Hippocampal formation (tissue), 2 donors: ENCODE data around the gene KCNMA1.

Experiments
- DNase-seq, 2 donors: peaks; one replicate each; lab custom pipeline; 2025; lab: John Stamatoyannopoulos, UW

Gene KCNMA1

DNA sequence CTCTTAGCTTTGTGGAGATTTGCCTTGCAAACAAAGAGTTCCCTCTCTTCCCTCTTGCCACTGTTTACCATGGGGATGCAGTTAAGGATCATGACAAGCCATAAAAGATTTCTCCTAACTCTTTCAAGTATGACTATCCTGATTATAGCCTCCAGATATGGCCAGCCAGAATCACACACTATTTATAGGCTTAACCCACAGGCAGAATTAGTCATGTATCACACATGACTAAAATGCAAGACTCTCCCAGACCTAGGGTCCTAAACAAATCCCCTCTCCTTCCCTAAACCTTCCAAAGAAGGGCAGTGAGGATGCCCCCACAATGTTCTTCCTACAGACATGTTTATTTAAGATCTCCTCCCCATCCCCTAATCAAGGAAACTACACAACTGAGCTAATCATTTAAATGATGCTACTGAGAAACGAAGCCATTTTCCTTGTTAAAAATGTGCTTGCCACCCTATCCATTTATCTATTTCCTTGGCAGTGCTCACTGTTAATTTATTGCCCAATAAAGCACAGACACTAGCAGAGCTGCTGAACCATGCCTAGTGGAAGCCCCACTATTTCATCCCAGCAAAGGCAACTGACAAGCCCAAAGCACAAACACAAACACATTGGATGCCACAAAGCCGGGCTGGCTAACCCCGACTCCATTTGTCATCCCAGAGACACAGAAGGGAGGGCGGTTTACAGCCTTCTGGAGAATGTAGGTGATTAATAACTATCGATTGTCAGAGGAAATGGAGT, 363.4 kb downstream of the KCNMA1 start:
- no peak for DNase-seq

DNA sequence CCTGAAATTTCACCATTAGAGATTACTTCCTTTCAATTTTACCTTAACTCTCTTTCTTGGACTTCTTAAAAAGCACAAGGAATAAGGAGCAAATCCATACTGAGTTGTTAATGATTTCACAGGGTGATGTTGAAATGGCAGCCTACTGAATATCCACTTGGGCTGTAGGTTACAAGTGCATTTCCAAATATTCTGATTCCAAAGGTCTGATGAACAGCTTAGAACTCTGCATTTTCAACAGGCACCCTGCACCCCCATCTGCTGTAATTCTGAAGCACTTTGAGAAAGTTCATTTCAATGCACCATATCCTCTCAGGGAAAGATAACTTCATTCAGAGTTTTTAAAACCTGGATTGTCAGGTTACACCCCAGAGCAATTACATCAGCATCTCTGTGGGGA, 368.4 kb downstream of the KCNMA1 start:
- no peak for DNase-seq

DNA sequence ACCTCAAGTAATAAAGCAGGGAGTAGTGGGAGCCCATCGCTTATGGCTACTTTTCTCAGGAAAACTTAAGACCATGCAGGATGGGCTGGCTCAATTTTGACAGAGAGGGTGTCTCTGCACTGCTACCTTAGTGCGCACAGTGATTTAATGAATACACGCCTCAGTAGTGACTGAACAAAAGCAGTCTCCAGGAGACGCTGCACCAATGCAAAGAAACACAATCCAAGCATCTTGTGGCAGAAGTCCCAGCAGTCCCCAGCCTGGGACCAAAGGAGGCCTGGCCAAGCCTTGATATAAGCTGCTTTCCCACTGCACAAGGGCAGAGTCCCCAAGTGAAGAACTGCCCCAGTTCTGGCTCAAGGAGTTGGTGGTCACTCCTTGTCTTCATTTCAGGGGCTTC, 368.9 kb downstream of the KCNMA1 start:
- DNase-seq: peak; percentile 19 to 48

DNA sequence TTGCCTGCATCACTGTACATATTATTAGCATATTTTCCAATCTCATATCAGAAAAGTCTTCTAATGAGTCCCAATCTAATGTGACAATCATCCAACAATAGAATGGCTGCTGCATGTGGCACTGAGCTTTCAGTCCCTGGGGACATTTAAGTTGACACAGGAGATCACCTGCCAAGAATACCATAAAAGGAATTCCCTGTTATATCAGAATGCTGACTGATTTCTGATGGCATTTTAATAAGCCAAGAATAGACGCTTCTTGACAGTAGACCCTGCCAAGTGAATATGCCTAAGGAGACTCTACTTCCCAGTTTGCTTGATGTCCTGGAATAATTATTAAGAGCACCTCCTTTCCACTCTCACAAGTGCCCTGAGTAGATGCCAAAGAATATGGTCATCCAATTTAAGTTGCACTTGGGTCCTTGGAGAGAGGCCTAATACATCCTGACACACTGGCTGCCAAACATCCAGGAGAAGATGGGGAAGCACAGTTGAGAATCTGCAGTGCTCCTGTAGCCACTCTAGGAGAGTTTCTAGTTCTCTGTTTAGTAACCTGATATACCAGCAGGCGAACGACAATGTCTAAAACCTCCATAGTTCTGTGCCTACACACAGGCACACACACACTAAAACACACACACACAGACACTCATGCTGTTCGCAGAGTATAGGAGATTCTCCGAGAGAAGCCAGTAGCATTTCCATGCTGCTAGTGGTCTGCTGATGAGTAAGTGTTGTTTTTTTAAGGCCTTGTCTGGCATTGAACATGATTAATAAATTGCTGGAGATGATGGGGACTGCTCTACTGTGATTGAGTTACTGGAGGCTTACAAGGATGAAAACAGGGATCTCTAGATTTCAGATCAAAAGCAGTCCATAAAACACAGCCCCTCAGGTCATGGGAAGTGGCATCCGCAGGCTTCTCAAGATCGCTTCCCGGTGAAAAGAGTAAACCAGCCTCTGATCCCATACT, 369.6 kb downstream of the KCNMA1 start:
- DNase-seq: no peak

DNA sequence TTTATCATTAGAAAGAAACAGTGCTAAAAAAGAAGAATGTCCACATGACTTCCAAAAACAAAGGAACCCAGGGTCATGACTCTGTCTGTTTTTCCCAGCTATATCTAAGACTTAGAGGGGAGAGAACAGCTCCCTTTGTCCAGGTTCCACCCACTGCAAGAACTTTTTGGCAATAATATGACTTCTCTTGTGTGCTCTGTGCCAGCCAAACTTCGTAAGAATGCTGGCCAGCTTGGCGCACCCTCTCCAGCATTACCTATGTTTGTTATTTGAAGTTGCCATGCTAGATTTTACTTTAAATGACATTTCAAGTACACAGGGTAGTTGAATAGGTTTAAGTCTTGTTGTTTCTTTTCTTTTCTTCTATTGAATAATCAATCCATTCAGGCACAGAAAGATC, 371.4 kb downstream of the KCNMA1 start:
- no peak for DNase-seq

DNA sequence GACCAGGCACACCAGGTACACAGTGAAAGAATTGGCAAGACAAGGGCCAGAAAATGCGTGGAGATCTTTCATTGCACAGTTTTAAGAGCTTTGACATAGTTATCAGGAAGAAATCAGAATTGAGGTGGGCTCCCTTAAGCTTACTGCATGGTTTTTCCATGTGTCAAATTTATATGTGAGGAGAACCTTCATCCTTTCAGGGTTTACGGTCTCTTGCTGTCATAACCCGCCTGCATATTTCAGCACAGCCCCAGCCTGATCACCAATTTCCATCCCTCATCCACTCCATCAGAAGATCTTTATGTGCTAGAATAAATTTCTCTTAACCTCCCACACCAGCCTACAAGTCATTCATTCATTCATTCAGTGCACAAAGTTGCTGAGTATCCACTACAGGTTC, 373.1 kb downstream of the KCNMA1 start:
- no peak for DNase-seq

DNA sequence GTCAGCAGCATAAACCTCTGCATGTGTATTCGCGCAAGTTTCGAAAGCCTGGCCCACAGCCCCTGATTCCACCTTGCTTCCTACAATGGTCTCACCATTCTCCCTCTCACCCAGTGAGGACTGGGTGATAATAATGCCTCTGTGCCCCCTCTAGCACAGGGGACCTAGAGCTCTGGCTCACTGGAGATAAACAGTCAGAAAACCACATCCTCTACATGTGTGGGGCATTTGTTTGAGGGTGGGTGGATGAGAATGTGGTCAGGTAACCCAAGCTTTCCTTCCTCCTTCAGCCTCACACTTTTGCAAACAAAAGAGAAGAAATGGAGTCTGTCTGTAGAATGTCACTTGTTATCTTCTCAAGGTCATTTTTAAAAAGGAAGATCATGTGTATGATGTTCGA, 373.5 kb downstream of the KCNMA1 start:
- no peak for DNase-seq

DNA sequence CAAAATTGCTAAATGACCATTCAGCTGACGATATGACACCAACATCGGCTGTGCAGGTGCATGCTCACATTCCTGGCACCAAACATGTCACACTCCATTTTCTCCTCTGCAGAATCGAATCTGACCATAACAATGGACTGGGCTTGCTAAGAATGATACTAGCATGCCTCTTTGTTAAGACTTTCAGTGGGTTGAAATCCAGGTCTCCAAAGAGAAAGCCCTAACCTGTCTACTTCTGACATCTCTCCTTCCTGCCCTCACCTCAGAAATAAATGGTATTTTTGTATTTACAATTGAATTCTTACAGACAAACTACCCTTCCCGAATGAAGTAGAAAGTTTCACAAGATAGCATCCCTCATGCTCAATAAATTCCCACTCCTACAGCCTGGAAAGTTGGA, 373.9 kb downstream of the KCNMA1 start:
- DNase-seq: no peak

DNA sequence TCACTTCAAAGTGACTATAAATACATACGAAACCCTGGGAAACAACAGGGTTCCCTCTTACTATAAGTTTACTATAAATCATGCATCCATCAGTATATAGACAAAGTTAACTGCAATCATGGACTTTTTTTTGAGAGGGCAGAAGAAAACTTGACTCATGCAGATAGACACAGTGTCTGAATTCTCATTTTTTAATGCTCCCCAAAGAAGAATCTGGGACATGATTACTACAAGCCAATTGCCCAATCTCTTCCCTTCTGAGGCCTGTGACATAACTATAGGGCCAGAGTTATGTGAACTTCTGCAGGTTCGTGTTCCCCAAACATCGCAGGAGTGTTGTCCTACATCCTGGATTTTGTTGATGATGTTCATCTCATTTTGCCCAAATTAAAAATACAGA, 376.5 kb downstream of the KCNMA1 start:
- no peak for DNase-seq

DNA sequence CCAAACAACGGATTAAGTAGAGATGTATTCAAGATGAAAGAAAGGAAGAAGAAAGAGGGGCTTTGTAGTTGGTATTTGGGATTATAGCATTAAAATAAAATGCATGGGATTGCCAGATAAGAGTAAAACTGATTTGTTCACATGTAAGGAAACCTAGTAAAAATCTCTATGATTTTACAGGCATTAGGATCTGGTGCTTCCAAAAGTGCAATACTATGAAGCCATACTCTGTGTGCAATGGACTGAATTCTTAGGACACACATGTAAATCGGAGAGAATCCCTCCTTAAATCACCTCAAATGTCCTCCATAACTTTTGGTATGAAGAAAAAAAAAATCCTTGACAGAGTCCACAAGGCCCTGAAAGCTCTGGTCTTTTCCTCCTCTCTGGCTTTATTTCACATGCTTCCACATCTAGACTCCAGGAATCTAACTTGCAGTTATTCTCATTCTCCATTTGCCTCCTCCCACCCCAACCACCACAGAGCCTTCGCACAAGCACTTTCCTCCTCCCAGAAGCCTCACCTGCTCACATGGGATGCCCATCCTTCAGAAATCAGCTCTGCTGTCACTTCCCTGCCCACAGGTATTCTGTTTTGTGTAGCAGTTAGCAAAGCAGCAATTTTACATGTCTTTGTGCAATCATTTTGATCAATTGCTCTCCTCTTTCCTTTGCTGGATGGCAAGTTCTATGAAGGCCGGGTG, 378.3 kb downstream of the KCNMA1 start:
- DNase-seq: no peak

DNA sequence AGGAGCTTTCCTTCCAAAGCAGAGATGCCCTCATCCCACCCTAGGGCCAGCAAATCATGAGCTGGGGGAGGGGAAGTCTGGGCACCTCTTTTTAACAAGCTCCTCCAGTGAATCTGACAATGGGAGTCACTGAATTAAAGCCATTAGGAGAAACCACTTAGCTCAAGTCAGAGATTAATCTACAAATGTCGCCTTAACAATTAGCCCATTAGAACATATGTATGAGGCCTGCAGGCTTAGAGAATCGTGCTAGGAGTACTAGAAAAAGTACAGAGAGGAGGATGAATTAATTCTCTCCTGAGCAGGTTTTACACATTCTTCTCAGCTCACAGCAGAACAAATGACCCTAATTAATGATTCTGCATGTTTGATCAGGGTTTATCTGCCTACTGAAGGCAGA, 381.3 kb downstream of the KCNMA1 start:
- DNase-seq: no peak

DNA sequence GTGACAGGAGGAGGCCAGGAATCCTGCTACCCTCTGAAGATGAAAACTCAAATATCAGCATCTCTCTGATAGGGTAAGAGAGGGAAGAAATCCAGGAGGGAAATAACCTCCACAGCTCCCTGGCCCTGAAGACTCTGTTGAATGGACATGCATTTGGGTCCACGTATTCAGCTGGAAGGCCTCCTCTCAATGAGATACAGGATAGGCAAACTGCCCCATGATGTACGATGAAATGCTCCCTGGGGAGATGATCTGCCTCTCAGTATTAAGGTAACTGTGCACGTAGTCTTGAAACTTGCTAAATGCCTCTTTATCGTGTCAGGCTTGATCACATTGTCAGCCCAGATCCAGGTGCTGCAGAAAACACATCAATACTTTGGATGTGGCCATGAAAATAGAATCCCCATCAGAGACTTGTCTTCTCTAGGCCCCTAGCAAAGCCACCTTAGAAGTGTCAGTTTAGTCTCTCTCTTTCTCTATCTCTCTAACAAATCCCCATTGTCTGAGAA, 384.0 kb downstream of the KCNMA1 start:
- DNase-seq: no peak

DNA sequence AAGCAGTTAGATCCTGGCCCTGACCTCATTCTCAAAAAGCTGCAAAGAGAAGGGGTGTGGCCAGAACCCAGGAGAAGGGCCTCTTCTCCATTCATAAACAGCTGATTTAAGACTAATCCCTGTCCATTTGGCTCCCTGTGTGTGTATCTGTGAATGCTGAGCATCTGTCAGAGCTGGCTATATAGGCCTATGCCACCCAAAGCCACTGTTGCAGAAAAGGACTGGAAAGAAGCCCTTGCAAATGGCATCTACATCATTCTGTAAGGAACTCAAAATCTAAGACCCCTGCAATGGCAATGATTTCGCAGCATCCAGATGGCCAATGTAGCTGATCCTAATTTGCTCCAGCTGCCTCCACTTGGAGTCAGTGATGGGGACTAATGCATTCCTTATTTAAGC, 384.5 kb downstream of the KCNMA1 start:
- DNase-seq: no peak

DNA sequence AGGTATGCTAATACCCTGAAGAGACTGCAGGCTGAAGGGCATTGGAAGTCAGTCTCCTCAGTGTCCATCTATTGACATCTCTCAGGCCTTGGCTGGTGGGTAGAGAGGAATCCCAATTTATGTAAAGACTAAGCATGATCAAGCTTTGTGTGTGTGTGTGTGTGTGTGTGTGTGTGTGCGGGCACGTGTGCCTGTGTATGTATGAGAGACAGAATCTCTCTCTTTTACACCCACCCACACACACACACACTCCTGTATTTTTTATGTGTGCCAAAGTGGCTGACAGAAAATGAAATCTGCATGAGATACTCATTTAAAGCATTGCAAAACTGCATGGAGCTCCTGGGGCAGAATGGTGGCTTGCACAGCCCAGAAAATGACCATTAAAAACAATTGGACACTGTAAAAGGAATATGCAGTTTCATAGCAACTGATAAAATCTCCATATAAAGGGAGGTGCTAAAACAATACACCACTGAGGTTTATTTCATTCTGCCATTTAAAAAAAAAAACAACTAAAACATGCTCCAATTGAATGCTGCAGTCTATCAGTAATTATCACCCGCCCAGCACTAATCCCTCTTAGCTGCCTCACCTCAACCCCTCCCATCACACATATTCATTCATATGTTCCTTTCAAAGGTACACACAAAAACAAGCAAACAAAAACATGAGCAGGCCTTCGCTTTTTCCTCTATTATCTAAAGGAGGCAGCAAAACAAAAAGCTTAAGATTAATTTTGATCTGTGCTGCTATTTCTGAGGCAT, 385.0 kb downstream of the KCNMA1 start:
- DNase-seq: no peak

DNA sequence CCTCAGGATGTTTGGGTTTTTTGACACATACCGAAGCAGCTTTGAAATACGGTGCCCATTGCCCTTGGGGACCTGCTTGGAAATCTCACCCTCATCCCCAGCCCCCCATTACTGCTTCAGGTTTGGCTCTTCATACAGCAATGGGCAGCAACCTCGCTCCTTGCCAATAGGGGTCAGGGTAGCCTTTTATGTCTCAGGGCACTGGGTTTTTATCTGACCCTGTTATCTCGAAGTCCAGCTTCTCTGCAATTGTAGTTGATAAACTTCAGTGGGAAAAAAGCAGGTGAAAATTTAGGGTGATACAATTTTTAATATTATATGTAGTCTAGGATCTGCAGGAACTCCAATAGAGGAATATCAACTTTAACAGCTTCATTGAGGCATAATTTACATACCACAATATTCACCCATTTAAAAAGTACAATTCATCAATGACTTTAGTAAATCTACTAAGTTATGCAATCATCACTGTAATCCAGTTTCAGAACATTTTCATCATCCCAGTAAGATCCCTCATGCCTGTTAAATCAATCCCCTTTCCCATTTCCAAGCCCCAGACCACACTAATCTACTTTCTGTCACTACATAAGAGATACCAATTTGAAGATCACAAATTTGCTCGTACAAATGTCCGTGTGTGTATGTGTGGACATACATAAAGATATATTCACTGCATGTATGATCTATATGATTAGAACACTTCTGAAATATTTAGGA, 386.2 kb downstream of the KCNMA1 start:
- DNase-seq: no peak

DNA sequence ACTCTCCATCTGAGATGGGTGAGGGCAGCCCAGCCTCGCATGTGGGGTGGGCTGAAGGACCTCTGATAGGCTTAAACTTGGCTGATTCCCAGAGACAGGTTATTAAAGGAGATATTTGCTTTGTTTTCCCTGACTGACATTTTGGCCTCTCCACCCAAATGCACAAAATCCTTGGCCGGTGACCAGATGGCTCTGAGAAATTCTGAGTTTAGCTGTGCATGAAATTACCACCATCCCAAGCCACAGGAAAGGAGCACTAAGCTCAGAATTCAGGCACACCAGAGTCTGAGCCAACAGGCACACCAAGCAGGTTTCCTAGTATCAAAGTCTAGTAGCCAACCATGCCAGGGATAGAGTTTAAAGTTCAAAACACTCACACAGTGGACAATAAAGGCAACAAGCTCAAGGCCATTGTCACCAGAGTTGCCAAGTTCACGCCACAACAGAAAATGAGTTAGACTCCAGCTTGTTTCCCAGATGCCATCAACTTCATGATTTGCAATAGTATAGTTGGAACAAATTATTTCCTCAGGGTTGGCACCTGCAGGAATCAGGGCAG, 387.6 kb downstream of the KCNMA1 start:
- DNase-seq: no peak

DNA sequence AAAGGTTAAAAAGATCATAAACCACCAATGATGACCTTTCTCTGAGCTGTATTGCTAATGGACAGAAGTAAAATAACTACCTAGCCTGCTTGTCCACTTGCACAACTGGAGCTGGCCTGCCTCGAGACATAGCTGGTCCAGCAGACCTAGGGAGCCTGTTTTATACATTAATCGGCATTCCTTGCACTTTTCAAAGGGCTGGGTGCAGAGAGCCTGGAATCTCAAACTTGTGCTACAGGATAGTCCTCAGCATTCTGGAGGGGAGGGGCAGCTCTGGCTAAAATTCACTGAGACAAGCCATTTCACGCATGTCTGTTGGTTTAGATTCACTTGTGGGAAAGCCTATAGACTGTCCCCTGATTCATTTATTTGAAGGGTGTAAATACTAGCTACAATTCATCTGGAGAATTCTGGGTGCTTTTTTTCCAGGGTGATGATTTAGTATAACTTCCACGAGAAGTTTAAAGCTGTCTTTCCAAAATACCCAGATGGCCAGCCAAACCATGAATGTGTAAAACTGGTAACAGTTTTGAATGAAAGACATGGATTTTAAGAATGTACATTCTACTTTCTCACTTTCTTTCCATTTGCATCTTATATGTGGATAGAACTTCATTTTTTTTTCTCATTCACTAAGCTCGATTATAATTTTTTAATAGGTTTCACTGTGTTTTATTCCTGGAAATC, 389.4 kb downstream of the KCNMA1 start:
- no peak for DNase-seq

DNA sequence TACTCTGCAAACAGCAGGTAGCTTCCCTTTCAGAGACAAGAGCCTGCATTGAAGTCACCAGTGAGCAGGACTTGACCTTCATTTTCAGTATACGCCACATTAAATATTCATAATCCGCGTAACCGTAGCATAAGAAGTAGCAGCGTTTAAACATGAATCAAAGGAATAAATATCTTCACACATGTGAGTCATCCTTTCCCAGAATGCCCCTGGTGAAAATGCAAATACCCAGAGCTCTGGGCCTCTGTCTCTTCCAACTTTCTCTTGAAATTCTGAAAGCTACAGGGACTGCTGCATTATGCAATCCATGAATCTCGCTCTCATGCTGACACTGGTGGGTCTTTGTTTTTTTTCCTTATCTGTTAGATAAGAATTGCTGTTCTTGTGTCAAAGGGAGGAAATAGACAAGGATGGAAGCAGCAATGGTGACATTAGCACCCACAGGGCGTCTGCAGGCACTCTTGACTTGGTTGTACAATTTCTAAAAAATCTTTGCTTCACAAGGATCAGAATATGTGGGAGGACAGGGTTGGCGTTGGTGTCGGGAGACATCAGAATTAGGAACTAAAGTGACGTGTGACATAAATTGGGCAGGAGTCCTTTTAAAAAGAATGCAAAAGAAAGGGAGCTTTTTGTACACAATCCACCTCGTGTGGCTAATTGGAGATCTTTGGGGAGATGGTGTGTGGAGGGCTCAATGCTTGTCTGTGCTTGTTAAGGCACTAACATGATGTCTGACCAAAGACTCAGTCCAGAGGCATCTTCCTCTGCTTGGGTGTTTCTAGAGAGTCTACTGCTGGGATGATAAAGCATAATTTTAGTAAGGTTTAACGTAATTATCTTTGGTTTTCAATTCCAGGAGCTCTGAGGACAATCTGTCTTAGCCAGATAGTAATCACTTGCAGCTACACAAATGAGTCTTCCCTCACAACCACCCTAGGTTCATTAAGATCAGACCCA, 390.3 kb downstream of the KCNMA1 start:
- no peak for DNase-seq

DNA sequence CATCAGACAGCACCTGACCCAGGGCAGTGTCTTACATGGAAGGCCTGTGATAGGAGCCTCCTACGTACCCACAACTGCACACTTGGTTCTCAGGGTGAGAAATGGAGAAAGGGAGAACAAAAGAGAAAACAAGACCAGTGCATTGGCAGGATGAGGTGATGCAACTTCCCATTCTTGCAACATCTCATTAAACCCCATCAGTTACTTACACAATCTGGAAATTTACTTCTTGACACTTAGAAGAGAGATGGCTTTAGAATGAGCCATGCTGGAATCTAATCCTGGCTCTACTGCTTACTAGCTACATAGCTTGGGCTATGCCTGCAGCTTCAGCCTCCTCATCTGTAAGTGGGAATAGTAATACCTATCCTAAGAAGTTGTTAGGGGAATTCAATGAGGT, 391.7 kb downstream of the KCNMA1 start:
- no peak for DNase-seq
